Measurements from ENCODE around the gene ARHGAP36.

ARHGAP36 gene, protein sequence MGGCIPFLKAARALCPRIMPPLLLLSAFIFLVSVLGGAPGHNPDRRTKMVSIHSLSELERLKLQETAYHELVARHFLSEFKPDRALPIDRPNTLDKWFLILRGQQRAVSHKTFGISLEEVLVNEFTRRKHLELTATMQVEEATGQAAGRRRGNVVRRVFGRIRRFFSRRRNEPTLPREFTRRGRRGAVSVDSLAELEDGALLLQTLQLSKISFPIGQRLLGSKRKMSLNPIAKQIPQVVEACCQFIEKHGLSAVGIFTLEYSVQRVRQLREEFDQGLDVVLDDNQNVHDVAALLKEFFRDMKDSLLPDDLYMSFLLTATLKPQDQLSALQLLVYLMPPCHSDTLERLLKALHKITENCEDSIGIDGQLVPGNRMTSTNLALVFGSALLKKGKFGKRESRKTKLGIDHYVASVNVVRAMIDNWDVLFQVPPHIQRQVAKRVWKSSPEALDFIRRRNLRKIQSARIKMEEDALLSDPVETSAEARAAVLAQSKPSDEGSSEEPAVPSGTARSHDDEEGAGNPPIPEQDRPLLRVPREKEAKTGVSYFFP

DNA sequence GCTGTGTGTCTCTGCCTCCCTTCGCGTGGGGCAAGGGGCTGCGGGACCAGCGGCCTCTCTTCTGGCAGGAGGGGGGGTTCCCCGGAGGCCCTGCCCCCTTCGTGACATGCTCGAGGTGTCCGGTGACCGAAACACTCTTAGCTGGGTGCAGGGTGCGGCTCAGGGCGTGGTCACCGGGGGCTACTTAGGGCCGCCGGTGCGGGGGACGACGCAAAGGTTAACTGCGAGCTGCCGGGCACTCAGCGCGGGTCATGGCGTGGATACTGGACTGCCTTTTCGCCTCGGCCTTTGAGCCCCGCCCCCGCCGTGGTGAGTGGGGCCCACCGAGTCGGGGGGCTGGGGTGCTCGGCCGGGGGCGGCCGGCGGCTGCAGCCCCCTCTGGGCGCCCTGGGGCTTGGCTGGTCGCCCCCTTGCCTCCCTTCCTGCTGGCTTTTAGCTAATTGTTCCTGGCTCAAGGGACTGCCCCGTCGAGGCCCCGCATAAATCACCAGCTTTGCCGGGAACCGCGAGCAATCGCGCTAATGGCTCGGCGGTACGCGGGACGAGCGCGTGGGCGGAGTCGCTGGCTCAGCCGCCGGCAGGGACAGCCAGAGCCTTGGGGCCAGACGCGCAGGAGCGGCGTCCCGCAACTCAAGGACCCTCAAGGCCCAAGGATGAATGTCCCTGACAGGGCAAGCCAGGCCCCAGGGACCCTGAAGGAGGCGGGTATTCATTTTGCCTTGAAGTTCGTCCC, at the start of gene ARHGAP36:
Gene ARHGAP36 (plus strand): TSS at position 211 of the 733 bp plus-strand sequence. CDS start 23,320 bp downstream, outside the sequence.
- no peak for TF ChIP-seq CTCF (IDR thresholded peaks at IDR 0.05; ENCODE audit: low read depth, low read length, missing control alignments)
- no peak within 1 kb of the TSS for H3K4me3 ChIP-seq (ENCODE audit: low read depth, low read length)
- DNase-seq (ENCODE audit: low read depth), result no peak

GRCh38 chrX:131010186-131010585, 48.0 kb upstream of the ARHGAP36 start:
- H3K4me3 ChIP-seq (ENCODE audit: low read depth, low read length), result no peak overlapping the region
- TF ChIP-seq CTCF (IDR thresholded peaks at IDR 0.05; ENCODE audit: low read depth, low read length, missing control alignments), result no peak
- no peak for DNase-seq (ENCODE audit: low read depth)

- TF ChIP-seq CTCF (IDR thresholded peaks at IDR 0.05; ENCODE audit: low read depth, low read length, missing control alignments), result no peak
- no peak for DNase-seq (ENCODE audit: low read depth)
- no peak overlapping the region for H3K4me3 ChIP-seq (ENCODE audit: low read depth, low read length)
Observed at GRCh38 chrX:131025336-131025735, 32.8 kb upstream of the ARHGAP36 start.

DNA sequence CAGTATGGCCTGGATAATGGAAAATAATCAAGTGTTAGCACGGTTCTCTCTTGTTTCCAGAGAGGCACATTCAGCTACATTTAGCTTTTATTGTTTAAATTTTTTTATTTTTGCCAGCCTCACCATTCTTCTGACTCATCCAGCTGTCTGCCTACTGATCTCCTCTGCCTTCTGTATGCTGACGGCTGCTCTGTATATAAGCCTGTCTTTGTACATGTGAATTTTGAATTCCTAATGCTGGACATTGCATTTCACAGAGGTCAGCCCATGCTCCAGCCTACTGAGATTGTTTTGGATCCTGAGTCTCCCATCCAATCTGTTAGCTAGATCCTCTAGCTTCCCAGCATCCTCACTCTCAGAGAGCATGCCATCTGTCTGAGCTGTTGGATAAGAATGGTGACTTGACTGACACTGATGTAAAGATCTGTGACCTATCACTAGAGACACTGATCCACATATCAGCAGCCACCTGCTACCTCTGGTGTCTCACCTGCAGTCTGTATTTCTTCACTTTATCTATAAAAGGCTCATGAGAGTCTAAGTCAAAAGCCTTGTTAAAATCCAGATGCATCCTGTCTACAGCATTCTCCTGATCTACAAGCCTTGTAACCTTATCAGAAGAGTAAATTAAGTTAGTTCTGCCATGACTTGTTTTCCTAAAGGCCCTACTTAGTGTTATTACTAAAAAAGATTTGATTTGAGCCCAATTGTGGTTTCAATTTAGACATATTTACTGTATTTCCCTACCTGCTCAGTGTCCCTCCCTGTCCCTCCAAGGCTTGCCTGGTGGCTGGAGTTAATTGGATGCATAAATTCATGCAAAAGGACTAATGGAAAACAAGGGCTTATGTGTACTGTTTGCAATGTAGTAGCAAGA, 25.6 kb upstream of the ARHGAP36 start:
- H3K4me3 ChIP-seq (ENCODE audit: low read depth, low read length), result no peak overlapping the region
- no peak for TF ChIP-seq CTCF (IDR thresholded peaks at IDR 0.05; ENCODE audit: low read depth, low read length, missing control alignments)

DNA sequence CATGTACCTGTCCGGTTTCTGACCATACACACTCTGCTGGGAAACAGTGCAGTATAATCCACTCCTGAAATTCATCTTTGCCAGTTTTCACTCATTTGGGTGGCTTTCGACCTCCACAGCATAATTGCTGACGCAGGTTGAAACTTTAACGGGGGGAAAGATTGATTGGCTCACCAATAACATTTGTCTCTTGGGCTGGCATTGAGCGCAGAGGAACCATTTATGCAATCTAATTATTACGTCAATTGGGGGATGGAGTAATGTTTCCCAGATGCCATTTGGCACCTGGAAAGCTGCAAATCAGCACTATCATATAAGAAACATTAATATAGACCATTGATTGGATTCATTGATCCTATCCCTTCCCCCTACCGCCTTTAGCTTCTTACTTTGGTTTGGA, 24.1 kb upstream of the ARHGAP36 start:
- no peak overlapping the region for H3K4me3 ChIP-seq (ENCODE audit: low read depth, low read length)
- no peak for TF ChIP-seq CTCF (IDR thresholded peaks at IDR 0.05; ENCODE audit: low read depth, low read length, missing control alignments)
- DNase-seq (ENCODE audit: low read depth), result no peak

More for the DNA sequence above, 25.6 kb upstream of the ARHGAP36 start:
- no peak for DNase-seq (ENCODE audit: low read depth)

DNA sequence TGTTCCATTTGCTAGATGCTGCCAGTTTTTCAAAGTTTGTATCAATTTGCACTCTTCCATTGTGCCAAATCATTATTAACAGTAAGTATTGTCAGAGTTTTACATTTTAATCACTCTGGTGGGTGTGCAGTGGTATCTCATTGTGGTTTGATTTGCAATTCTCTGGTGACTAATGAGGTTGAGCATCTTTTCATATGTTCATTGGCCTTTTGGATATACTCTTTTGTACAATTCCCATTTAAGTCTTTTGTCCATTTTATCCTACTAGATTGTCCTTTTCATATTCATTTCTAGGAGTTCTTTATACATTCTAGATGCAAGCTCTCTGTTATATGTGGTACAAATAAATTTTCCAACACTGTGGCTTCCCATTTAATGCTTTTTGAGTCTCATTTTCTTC, 17.4 kb upstream of the ARHGAP36 start:
- TF ChIP-seq CTCF (IDR thresholded peaks at IDR 0.05; ENCODE audit: low read depth, low read length, missing control alignments), result no peak
- no peak overlapping the region for H3K4me3 ChIP-seq (ENCODE audit: low read depth, low read length)
- DNase-seq (ENCODE audit: low read depth), result no peak

All from GM12864 (cell line).